Mucosa of stomach (tissue), 1 donor: Measurements from ENCODE around the gene DKKL1.

ENCODE experiments used
- H3K27me3 ChIP-seq: one replicate; pipeline ENCODE4 v1.7.0; 2013; ENCODE audit warnings: mild to moderate bottlenecking, low read length; ENCODE audit not compliant: control insufficient read depth, insufficient read depth
- H3K36me3 ChIP-seq: one replicate; pipeline ENCODE4 v1.7.0; 2013; ENCODE audit warnings: low read length; ENCODE audit not compliant: control insufficient read depth, insufficient read depth
- H3K4me1 ChIP-seq: one replicate; pipeline ENCODE4 v1.7.0; 2013; ENCODE audit warnings: mild to moderate bottlenecking, low read length; ENCODE audit not compliant: control insufficient read depth, insufficient read depth
- H3K4me3 ChIP-seq: one replicate; pipeline ENCODE4 v1.7.0; 2013; ENCODE audit warnings: low read length
- H3K9ac ChIP-seq: one replicate; pipeline ENCODE4 v1.7.0; 2013; ENCODE audit warnings: mild to moderate bottlenecking, low read length, moderate library complexity
- H3K9me3 ChIP-seq: one replicate; pipeline ENCODE4 v1.7.0; 2013; ENCODE audit warnings: mild to moderate bottlenecking, low read length, moderate library complexity; ENCODE audit not compliant: control insufficient read depth
- donor health status: Pancreatic carcinoma.

DKKL1 gene

GRCh38 chr19:49374665-49375434, 11.2 kb downstream of the DKKL1 start:
- no peaks in the 10 kb centered on the region for H3K4me1 ChIP-seq
- H3K9me3 ChIP-seq, result no peaks in the 10 kb centered on the region
- no peaks in the 10 kb centered on the region for H3K36me3 ChIP-seq
- peaks cover 4% of the 10 kb centered on the region for H3K27me3 ChIP-seq
- H3K4me3 ChIP-seq, result no peak overlapping the region
- H3K9ac ChIP-seq, result no peak overlapping the region

- Histone ChIP-seq H3K36me3 (no peaks in the 10 kb centered on the region), H3K9me3 (no peaks in the 10 kb centered on the region), H3K4me3 (no peak overlapping the region), H3K4me1 (no peaks in the 10 kb centered on the region), H3K27me3 (peaks cover 4% of the 10 kb centered on the region), H3K9ac (no peak overlapping the region)
These were observed 14.8 kb downstream of the DKKL1 start for GRCh38 chr19:49378512-49378911.

GRCh38 chr19:49380391-49380790, 16.7 kb downstream of the DKKL1 start:
- no peaks in the 10 kb centered on the region for H3K36me3 ChIP-seq
- H3K9ac ChIP-seq, result no peak overlapping the region
- no peak overlapping the region for H3K4me3 ChIP-seq
- H3K27me3 ChIP-seq, result no peaks in the 10 kb centered on the region
- no peaks in the 10 kb centered on the region for H3K9me3 ChIP-seq
- H3K4me1 ChIP-seq, result no peaks in the 10 kb centered on the region

GRCh38 chr19:49382639-49383038, 19.0 kb downstream of the DKKL1 start:
- Histone ChIP-seq H3K36me3 (no peaks in the 10 kb centered on the region), H3K27me3 (no peaks in the 10 kb centered on the region), H3K4me1 (no peaks in the 10 kb centered on the region), H3K4me3 (no peak overlapping the region), H3K9ac (no peak overlapping the region), H3K9me3 (no peaks in the 10 kb centered on the region)

GRCh38 chr19:49383599-49383998, 19.9 kb downstream of the DKKL1 start:
- Histone ChIP-seq H3K27me3 (no peaks in the 10 kb centered on the region), H3K4me1 (no peaks in the 10 kb centered on the region), H3K9me3 (no peaks in the 10 kb centered on the region), H3K4me3 (no peak overlapping the region), H3K9ac (no peak overlapping the region), H3K36me3 (no peaks in the 10 kb centered on the region)

GRCh38 chr19:49387936-49388372, 24.3 kb downstream of the DKKL1 start, which contains the start of gene KASH5:
TSS of gene KASH5 (plus strand) at chr19:49388249. CDS start at chr19:49390884, 2,635 bp downstream.
- Histone ChIP-seq H3K36me3 (no peaks in the 10 kb centered on the region), H3K4me3 (no peak within 1 kb of the TSS), H3K4me1 (no peaks in the 10 kb centered on the region), H3K27me3 (peaks cover 15% of the 10 kb centered on the region), H3K9ac (no peak within 1 kb of the TSS), H3K9me3 (no peaks in the 10 kb centered on the region)

- Histone ChIP-seq H3K36me3 (no peaks in the 10 kb centered on the region), H3K27me3 (peaks cover 15% of the 10 kb centered on the region), H3K9me3 (no peaks in the 10 kb centered on the region), H3K4me1 (no peaks in the 10 kb centered on the region), H3K9ac (no peak overlapping the region), H3K4me3 (no peak overlapping the region)
These were observed 25.7 kb downstream of the DKKL1 start for GRCh38 chr19:49389406-49389805.

GRCh38 chr19:49390131-49390928, 26.7 kb downstream of the DKKL1 start:
- Histone ChIP-seq H3K9ac (no peak overlapping the region), H3K4me1 (no peaks in the 10 kb centered on the region), H3K27me3 (peaks cover 15% of the 10 kb centered on the region), H3K36me3 (no peaks in the 10 kb centered on the region), H3K9me3 (no peaks in the 10 kb centered on the region), H3K4me3 (no peak overlapping the region)

- Histone ChIP-seq H3K36me3 (no peaks in the 10 kb centered on the region), H3K27me3 (peaks cover 15% of the 10 kb centered on the region), H3K9me3 (no peaks in the 10 kb centered on the region), H3K4me1 (no peaks in the 10 kb centered on the region), H3K9ac (no peak overlapping the region), H3K4me3 (no peak overlapping the region)
These were observed 27.3 kb downstream of the DKKL1 start for GRCh38 chr19:49390929-49391359.

GRCh38 chr19:49391581-49392399, 28.1 kb downstream of the DKKL1 start:
- Histone ChIP-seq H3K27me3 (peaks cover 15% of the 10 kb centered on the region), H3K4me3 (no peak overlapping the region), H3K9ac (no peak overlapping the region), H3K36me3 (no peaks in the 10 kb centered on the region), H3K9me3 (no peaks in the 10 kb centered on the region), H3K4me1 (no peaks in the 10 kb centered on the region)

GRCh38 chr19:49393881-49394280, 30.2 kb downstream of the DKKL1 start:
- no peaks in the 10 kb centered on the region for H3K36me3 ChIP-seq
- no peaks in the 10 kb centered on the region for H3K9me3 ChIP-seq
- H3K27me3 ChIP-seq, result peaks cover 19% of the 10 kb centered on the region
- H3K4me1 ChIP-seq, result no peaks in the 10 kb centered on the region
- no peak overlapping the region for H3K4me3 ChIP-seq
- no peak overlapping the region for H3K9ac ChIP-seq
